CD4-positive, CD25-positive, alpha-beta regulatory T cell (primary cell): ENCODE results near the gene ZNF277. TPM values are rescaled to one million over a fixed set of nuclear protein-coding genes. Genes with fewer than 3 reads are reported as not detected.

Experiments used
- ATAC-seq, 2 donors: fragments of 150-1000 bp; cut with Tn5 transposase; one replicate each; pipeline ENCODE4 v1.10.0; 2021; ENCODE audit warnings: low read depth in 2 of 2, moderate number of reproducible peaks in 2 of 2, moderate library complexity in 1 of 2
- DNase-seq, 3 donors: peaks; one replicate each; pipeline versions ENCODE4 v3.0.0 to v3.0.0-alpha.2; 2012 to 2022; ENCODE audit warnings: mixed read lengths in 1 of 3
- H3K27ac ChIP-seq: one replicate; pipeline ENCODE4 v1.7.0; 2013; ENCODE audit warnings: mild to moderate bottlenecking, low read length; ENCODE audit not compliant: insufficient read depth, poor library complexity, severe bottlenecking
- H3K27me3 ChIP-seq: one replicate; pipeline ENCODE4 v1.7.0; 2013; ENCODE audit warnings: low read length; ENCODE audit not compliant: control insufficient read depth, insufficient read depth
- H3K36me3 ChIP-seq: one replicate; pipeline ENCODE4 v1.7.0; 2013; ENCODE audit warnings: mild to moderate bottlenecking, low read length, moderate library complexity; ENCODE audit not compliant: control insufficient read depth, insufficient read depth
- H3K4me1 ChIP-seq: 2 replicates; pipeline ENCODE4 v1.7.0; 2013; ENCODE audit warnings: mild to moderate bottlenecking, low read length; ENCODE audit not compliant: insufficient read depth, control insufficient read depth, poor library complexity, severe bottlenecking
- H3K4me3 ChIP-seq: one replicate; pipeline ENCODE4 v1.7.0; 2013; ENCODE audit warnings: low read depth, mild to moderate bottlenecking, low read length, moderate library complexity
- H3K9me3 ChIP-seq, 2 experiments: 1 replicate in 1 of 2; 2 replicates in 1 of 2; pipeline ENCODE4 v1.7.0; 2013; ENCODE audit warnings: low read length in 2 of 2, mild to moderate bottlenecking in 1 of 2, moderate library complexity in 1 of 2; ENCODE audit not compliant: control insufficient read depth in 2 of 2
- H3K27ac Mint-ChIP-seq, 3 donors: one replicate each; pipeline ENCODE4 v1.8.0; 2020 to 2022; ENCODE audit warnings: mild to moderate bottlenecking in 3 of 3, mixed read lengths in 3 of 3, moderate library complexity in 2 of 3
- H3K27me3 Mint-ChIP-seq: one replicate; pipeline ENCODE4 v1.8.0; 2022; ENCODE audit warnings: mild to moderate bottlenecking, mixed read lengths
- H3K36me3 Mint-ChIP-seq: one replicate; pipeline ENCODE4 v1.8.0; 2020; ENCODE audit warnings: mixed read lengths
- H3K4me1 Mint-ChIP-seq, 4 donors: one replicate each; pipeline ENCODE4 v1.8.0; 2020 to 2022; ENCODE audit warnings: mixed read lengths in 4 of 4, mild to moderate bottlenecking in 1 of 4
- H3K4me3 Mint-ChIP-seq, 4 donors: one replicate each; pipeline ENCODE4 v1.8.0; 2020 to 2022; ENCODE audit warnings: mild to moderate bottlenecking in 4 of 4, mixed read lengths in 4 of 4, moderate library complexity in 3 of 4
- H3K9me3 Mint-ChIP-seq, 7 donors: one replicate each; pipeline ENCODE4 v1.8.0; 2020 to 2022; ENCODE audit warnings: mixed read lengths in 7 of 7, mild to moderate bottlenecking in 3 of 7, moderate library complexity in 2 of 7
- polyA plus RNA-seq, 4 donors: library from polyadenylated mRNA; unstranded; fragments of 300-500 nt; fragmentation: Illumina TruSeq; gene quantifications; one replicate each; pipeline ENCODE4 v1.2.3, GENCODE V29; 2021
- total RNA-seq: library from RNA; stranded (reverse); gene quantifications from one replicate; pipeline ENCODE4 v1.2.3, GENCODE V29; 2022

Gene ZNF277
- total and polyA plus RNA-seq, 5 donors from 2014 or later, result 24.7 to 29.0 (median 26.8) TPM

- Histone ChIP-seq H3K27ac (no peak overlapping the region), H3K9me3 (no peaks in the 10 kb centered on the region), H3K4me3 (no peak overlapping the region), H3K4me1 (no peaks in the 10 kb centered on the region), H3K27me3 (no peaks in the 10 kb centered on the region), H3K36me3 (no peaks in the 10 kb centered on the region)
- Mint-ChIP-seq H3K27me3 (no peaks in the 10 kb centered on the region), H3K4me1 (peaks cover 22 to 34% (median 27%) of the 10 kb centered on the region in 4 donors), H3K36me3 (peaks cover 5% of the 10 kb centered on the region), H3K9me3 (peaks cover 0 to 5% (median 2%) of the 10 kb centered on the region in 7 donors), H3K27ac (no peak overlapping the region), H3K4me3 (no peak overlapping the region)
- DNase-seq (no peak), ATAC-seq (no peak)
Measured at GRCh38 chr7:112232212-112232978, 25.9 kb downstream of the ZNF277 start.

DNA sequence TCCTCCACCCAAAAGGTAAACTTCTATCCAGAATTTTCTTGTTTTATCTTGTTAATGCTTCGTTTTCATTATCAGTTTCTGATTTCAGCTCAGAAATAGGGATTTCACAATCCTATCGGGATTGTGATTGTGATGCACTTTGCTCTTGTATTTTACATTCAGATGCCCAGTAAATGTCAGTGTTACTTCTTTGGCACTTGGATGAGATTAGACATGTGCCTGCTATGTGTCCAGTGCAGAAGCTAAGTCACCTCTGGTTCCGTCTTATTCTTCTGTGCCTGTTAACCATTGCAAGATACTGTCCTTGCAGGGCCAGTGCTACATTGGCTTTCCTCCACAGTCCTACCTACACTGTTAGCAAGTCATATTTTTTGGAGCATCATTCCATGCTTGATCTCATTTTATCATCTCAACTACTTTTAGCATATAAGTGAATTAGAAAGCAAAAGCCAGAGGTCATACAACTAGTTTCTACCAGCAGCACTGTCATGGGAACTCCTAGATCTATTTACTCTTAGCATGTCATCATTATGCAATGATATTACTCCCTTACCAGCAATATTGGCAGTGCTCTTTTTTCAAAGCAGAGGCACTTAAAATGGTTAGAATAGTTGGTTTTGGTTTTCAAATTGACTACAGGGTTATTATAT, 26.7 kb downstream of the ZNF277 start:
- DNase-seq (no peak), ATAC-seq (no peak)
- Histone ChIP-seq H3K36me3 (no peaks in the 10 kb centered on the region), H3K4me1 (no peaks in the 10 kb centered on the region), H3K4me3 (no peak overlapping the region), H3K27me3 (no peaks in the 10 kb centered on the region), H3K27ac (no peak overlapping the region), H3K9me3 (no peaks in the 10 kb centered on the region)
- Mint-ChIP-seq H3K27ac (no peak overlapping the region), H3K27me3 (no peaks in the 10 kb centered on the region), H3K36me3 (peaks cover 11% of the 10 kb centered on the region), H3K4me3 (no peak overlapping the region), H3K9me3 (peaks cover 0 to 7% (median 2%) of the 10 kb centered on the region in 7 donors), H3K4me1 (peaks cover 19 to 31% (median 24%) of the 10 kb centered on the region in 4 donors)

DNA sequence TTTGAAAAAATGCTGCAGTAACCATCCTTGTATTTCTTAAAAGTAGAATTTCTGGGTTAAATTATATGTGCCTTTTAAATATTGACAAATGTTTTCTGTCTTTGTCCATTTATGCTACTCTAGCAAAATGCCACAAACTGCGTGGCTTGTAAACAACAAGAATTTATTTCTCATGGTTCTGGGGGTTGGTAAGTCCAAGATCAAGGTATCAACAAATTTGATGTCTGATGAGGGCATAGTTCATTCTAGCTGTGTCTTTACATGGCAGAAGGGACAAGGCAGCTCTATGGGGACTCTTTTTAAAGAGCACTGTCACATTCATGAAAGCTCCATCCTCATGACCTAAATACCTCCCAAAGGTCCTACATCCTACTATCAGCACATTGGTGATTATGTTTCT, 27.7 kb downstream of the ZNF277 start:
- Histone ChIP-seq H3K27ac (no peak overlapping the region), H3K27me3 (no peaks in the 10 kb centered on the region), H3K4me1 (no peaks in the 10 kb centered on the region), H3K4me3 (no peak overlapping the region), H3K9me3 (no peaks in the 10 kb centered on the region), H3K36me3 (no peaks in the 10 kb centered on the region)
- Mint-ChIP-seq H3K4me3 (no peak overlapping the region), H3K4me1 (peaks cover 12 to 24% (median 19%) of the 10 kb centered on the region in 4 donors), H3K36me3 (peaks cover 11% of the 10 kb centered on the region), H3K27me3 (no peaks in the 10 kb centered on the region), H3K9me3 (peaks cover 0 to 7% (median 3%) of the 10 kb centered on the region in 7 donors), H3K27ac (no peak overlapping the region)
- ATAC-seq, result no peak
- no peak for DNase-seq

- Mint-ChIP-seq H3K4me3 (no peak overlapping the region), H3K4me1 (peaks cover 0 to 31% (median 12%) of the 10 kb centered on the region in 4 donors), H3K9me3 (peaks cover 0 to 13% (median 7%) of the 10 kb centered on the region in 7 donors), H3K27me3 (no peaks in the 10 kb centered on the region), H3K27ac (no peak overlapping the region), H3K36me3 (peaks cover 16% of the 10 kb centered on the region)
- no peak for ATAC-seq
- H3K4me3 ChIP-seq, result no peak overlapping the region
- H3K4me1 ChIP-seq, result no peaks in the 10 kb centered on the region
- H3K9me3 ChIP-seq, result no peaks in the 10 kb centered on the region
- no peak for DNase-seq
- no peak overlapping the region for H3K27ac ChIP-seq
- no peaks in the 10 kb centered on the region for H3K27me3 ChIP-seq
- no peaks in the 10 kb centered on the region for H3K36me3 ChIP-seq
Measured at GRCh38 chr7:112236597-112236996, 30.1 kb downstream of the ZNF277 start.

GRCh38 chr7:112238330-112238729, 31.8 kb downstream of the ZNF277 start:
- Histone ChIP-seq H3K27me3 (no peaks in the 10 kb centered on the region), H3K9me3 (no peaks in the 10 kb centered on the region), H3K4me3 (no peak overlapping the region), H3K4me1 (no peaks in the 10 kb centered on the region), H3K36me3 (no peaks in the 10 kb centered on the region), H3K27ac (no peak overlapping the region)
- H3K27ac Mint-ChIP-seq, result no peak overlapping the region
- no peaks in the 10 kb centered on the region for H3K27me3 Mint-ChIP-seq
- peaks cover 21% of the 10 kb centered on the region for H3K36me3 Mint-ChIP-seq
- peaks cover 0 to 18% (median 6%) of the 10 kb centered on the region in 7 donors for H3K9me3 Mint-ChIP-seq
- no peak for DNase-seq
- H3K4me3 Mint-ChIP-seq, result no peak overlapping the region
- no peak for ATAC-seq
- peaks cover 0 to 24% (median 7%) of the 10 kb centered on the region in 4 donors for H3K4me1 Mint-ChIP-seq

DNA sequence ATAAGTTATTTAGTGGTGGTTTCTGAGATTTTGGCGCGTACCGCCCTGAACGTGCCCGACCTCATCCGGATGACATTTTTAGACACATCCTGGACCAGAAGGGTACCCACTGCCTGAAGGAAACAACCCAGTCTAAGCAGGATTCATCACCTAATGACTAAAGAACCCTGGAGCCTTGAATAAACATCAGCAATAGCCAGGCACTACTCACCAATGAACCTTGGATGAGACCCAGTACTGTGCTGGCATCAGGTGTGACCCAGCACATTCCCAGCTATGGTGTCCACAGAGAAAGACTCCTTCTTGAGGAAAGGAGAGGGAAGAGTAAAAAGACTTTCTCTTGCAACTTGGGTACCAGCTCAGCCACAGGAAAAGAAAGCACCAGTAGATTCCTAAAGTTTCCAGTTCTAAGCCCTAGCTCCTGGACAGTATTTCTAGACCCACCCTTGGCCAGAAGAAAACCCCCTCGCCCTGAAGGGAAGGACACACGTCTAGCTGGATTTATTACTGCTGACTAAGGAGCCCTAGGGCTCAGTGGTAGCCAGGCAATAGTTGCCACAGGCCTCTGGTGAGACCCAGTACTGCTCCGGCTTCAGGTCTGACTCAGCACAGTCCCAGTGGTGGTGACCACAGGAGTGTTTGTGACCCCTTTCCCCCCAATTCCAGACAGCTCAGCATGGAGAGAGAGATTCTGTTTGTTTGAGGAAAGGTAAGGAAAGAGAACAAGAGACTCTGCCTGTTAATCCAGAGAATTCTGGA, 32.5 kb downstream of the ZNF277 start:
- H3K27ac Mint-ChIP-seq, result no peak overlapping the region
- H3K9me3 Mint-ChIP-seq, result peaks cover 0 to 18% (median 8%) of the 10 kb centered on the region in 7 donors
- no peak overlapping the region for H3K4me3 ChIP-seq
- no peaks in the 10 kb centered on the region for H3K27me3 ChIP-seq
- H3K27ac ChIP-seq, result no peak overlapping the region
- peaks cover 0 to 29% (median 6%) of the 10 kb centered on the region in 4 donors for H3K4me1 Mint-ChIP-seq
- ATAC-seq, result no peak
- H3K36me3 ChIP-seq, result no peaks in the 10 kb centered on the region
- no peaks in the 10 kb centered on the region for H3K9me3 ChIP-seq
- DNase-seq, result no peak
- no peaks in the 10 kb centered on the region for H3K4me1 ChIP-seq
- no peak overlapping the region for H3K4me3 Mint-ChIP-seq
- H3K27me3 Mint-ChIP-seq, result no peaks in the 10 kb centered on the region
- peaks cover 27% of the 10 kb centered on the region for H3K36me3 Mint-ChIP-seq

- H3K9me3 Mint-ChIP-seq, result peaks cover 0 to 5% (median 2%) of the 10 kb centered on the region in 7 donors
- no peak overlapping the region for H3K4me3 Mint-ChIP-seq
- Histone ChIP-seq H3K4me1 (no peaks in the 10 kb centered on the region), H3K27ac (no peak overlapping the region), H3K9me3 (no peaks in the 10 kb centered on the region), H3K27me3 (no peaks in the 10 kb centered on the region), H3K36me3 (no peaks in the 10 kb centered on the region), H3K4me3 (no peak overlapping the region)
- H3K27ac Mint-ChIP-seq, result no peak overlapping the region
- ATAC-seq (no peak), DNase-seq (no peak)
- peaks cover 12% of the 10 kb centered on the region for H3K36me3 Mint-ChIP-seq
- H3K4me1 Mint-ChIP-seq, result peaks cover 21 to 45% (median 33%) of the 10 kb centered on the region in 4 donors
- no peaks in the 10 kb centered on the region for H3K27me3 Mint-ChIP-seq
Measured at GRCh38 chr7:112248598-112248997, 42.1 kb downstream of the ZNF277 start.
